Upper lobe of left lung (tissue), 4 donors: ENCODE data around the gene TRMT61A.
A peak's percentile ranks its signal among the peaks of the same experiment; 100 is the strongest.

ENCODE experiments used
- EP300 ChIP-seq, 4 donors: sonication (generic); formaldehyde crosslinking; IDR thresholded peaks; one replicate each; pipeline ENCODE4 v1.5.1; 2017; ENCODE audit warnings: antibody characterized with exemption in 4 of 4, control low read depth in 2 of 4
- POLR2AphosphoS5 ChIP-seq, 2 donors: sonication (generic); formaldehyde crosslinking; IDR thresholded peaks; one replicate each; pipeline ENCODE4 v1.5.1; 2017; ENCODE audit warnings: antibody characterized with exemption in 2 of 2
- TF ChIP-seq, protein P1 (sequence below), 6 experiments: fragments of 450-650 bp in 4 of 6; fragments of 200-600 bp in 2 of 6; sonication (generic) in 2 of 6; IDR thresholded peaks; one replicate each; pipeline ENCODE4 v1.5.1; 2016 to 2019; ENCODE audit warnings: antibody characterized with exemption in 6 of 6

- TF ChIP-seq, protein P1, sequence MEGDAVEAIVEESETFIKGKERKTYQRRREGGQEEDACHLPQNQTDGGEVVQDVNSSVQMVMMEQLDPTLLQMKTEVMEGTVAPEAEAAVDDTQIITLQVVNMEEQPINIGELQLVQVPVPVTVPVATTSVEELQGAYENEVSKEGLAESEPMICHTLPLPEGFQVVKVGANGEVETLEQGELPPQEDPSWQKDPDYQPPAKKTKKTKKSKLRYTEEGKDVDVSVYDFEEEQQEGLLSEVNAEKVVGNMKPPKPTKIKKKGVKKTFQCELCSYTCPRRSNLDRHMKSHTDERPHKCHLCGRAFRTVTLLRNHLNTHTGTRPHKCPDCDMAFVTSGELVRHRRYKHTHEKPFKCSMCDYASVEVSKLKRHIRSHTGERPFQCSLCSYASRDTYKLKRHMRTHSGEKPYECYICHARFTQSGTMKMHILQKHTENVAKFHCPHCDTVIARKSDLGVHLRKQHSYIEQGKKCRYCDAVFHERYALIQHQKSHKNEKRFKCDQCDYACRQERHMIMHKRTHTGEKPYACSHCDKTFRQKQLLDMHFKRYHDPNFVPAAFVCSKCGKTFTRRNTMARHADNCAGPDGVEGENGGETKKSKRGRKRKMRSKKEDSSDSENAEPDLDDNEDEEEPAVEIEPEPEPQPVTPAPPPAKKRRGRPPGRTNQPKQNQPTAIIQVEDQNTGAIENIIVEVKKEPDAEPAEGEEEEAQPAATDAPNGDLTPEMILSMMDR (IDR thresholded peaks at IDR 0.05): no peak
- TF ChIP-seq POLR2AphosphoS5 (IDR thresholded peaks at IDR 0.05) (peak in 1 of 2 donors; percentile 77), EP300 (IDR thresholded peaks at IDR 0.05) (no peak)
Measured at GRCh38 chr14:103528587-103529382, at the start of gene TRMT61A.
